ENCODE results near the gene FANCC.

FANCC gene

DNA sequence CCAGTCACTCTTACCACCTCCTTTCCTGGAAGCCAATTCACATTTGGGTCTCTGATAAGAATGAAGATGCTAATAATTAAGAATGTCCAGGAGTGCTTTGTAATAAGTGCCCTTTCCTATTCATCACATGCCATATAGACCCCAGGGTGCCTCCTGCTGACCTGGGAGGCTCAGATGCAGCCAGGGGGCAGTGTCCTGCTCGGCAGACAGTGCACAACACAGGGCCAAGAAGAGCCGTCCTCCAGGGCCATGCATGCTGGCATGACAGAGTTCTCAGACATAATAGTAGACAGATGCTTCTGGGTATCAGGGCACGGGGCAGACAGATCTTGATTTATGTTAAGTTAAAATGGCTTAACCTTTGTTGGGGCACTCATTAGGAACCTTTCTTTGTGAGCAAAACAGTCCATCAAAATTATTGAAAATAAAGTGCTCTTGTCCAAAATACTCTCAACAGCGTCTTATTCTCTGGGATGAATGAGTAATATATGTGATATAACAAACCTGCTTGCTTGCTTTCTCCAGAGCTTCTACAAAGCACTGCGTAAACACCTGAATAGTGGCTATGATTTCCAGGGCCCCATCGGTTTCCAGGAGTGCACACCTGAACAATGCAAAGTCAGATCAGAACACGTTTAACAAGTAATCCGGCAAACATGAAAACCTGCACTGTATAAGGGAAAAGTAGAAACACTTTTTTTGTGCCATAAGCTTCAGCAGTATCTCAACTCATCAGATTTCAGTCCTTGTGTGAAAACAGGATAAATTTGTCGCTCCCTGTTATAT is 192.7 kb downstream of the FANCC start:
- no peak for DNase-seq (ENCODE audit: low read depth in 2 of 2)

DNA sequence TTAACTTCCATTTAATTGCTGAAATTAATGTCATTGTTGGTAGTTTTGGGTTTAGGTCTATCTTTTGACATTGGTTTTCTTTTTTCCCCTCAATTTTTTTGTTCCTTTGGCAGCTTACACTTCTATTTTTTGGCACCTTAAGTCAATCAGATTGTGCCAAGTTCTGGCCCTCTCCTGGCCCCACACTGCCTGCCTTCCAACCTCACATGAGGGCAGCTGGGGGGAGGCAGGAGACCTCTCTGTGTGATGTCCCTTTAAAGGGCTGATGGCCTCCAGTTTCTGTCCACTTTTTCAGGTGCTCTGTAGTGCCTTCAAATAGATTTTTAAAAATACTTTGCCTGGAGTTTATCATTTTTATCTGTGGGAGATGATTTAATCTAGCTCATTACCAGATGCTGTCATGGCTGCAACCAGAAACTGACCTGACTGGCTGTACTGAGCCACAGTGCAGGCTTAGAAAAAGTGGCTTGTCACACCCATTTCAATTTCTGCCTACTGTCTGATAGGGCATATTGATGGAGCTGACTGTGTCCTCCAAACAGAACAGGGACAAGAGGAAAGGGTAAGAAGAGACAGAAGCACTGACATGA is 196.6 kb downstream of the FANCC start:
- no peak for DNase-seq (ENCODE audit: low read depth in 2 of 2)

DNA sequence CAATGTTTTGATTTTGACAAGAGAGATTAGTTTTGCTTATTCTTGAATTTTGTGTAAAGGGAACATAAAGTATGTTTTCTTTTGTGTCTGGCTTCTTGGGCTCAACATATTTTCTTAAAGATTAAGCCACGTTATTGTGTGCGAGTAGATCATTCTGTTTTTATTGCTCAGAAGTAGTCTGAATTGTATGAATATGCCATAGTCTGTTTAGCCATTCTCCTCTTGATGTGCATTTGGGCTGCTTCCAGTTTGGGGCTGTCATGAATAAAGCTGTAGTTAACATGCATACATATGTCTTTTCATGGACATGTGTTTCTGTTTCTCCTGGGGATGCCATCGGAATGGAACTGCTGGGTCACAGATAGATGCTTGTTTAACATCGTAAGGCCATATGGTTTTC is 198.9 kb downstream of the FANCC start:
- no peak for DNase-seq (ENCODE audit: low read depth in 2 of 2)

DNA sequence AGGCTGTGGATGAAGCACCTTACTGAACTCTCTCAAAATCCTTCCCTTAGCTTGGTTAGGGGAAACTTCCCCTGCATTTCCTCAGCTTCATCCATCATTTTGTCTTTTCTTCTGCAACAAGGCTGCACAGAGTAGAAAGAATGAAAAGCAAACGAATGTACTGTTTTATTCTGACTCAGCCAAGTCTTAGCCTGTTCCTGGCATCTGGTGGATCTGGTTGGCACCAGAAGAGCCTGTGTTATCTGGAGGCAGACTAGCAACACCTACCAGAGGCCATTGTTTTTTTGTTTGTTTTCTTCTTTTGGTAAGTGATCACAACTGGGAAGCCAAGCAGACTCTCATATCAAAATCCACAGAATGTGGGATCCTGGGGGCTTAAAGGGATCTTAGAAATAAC is 200.7 kb downstream of the FANCC start:
- no peak for DNase-seq (ENCODE audit: low read depth in 2 of 2)

DNA sequence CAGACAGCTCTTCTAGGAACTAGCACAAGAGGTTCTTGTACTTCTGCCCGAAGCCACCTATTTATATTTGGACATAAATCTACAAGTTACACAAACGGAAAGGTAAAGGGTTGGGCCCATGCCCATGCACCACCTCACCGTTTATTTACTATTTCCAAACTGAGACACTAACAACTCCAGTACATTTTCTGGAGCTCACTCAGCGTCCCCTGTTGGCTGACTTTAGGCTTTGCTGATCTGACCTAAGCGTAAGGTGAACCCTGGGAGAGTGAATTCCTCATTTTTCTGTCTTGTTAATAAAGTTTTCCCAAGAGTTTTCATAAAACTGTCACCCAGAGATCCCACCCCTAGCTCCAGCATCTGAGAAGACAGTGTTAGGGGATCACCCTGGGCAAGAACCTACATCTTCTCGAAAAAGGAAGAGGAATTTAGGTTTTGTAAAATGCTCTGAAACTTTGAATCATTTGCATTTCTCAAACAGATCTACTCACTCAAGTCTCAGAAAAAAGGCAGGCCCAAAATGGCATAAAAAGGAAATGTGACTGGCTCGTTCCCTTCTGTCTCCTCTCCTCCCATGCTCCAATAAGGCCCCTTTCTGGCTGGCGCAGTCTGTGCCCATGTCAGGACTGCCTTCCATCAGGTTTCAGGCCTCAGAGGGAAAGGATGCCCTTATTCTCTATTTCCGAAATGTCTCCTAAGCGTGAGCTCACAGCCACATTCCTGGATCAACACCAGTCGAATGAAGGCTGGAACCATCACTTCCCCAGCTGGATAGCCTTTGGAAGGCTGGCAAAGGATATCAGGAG is 201.3 kb downstream of the FANCC start:
- no peak for DNase-seq (ENCODE audit: low read depth in 2 of 2)

DNA sequence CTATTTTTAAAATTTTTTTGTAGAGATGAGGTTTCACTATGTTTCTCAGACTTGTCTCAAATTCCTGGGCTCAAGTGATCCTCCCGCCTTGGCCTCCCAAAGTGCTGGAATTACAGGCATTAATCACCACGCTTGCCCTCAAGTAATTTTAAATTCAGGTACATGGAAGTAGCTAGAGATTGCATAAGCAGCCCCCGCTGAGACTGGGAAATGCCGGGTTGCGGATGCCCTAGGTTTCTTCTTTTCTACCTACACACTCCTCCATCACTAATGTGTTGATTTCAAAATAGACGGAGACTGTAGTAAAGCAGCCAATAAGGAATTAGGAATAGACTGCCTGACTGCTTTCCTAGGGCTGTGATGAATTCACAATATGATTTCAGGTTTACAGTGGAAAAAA is 202.4 kb downstream of the FANCC start:
- DNase-seq (ENCODE audit: low read depth in 2 of 2) = no peak

DNA sequence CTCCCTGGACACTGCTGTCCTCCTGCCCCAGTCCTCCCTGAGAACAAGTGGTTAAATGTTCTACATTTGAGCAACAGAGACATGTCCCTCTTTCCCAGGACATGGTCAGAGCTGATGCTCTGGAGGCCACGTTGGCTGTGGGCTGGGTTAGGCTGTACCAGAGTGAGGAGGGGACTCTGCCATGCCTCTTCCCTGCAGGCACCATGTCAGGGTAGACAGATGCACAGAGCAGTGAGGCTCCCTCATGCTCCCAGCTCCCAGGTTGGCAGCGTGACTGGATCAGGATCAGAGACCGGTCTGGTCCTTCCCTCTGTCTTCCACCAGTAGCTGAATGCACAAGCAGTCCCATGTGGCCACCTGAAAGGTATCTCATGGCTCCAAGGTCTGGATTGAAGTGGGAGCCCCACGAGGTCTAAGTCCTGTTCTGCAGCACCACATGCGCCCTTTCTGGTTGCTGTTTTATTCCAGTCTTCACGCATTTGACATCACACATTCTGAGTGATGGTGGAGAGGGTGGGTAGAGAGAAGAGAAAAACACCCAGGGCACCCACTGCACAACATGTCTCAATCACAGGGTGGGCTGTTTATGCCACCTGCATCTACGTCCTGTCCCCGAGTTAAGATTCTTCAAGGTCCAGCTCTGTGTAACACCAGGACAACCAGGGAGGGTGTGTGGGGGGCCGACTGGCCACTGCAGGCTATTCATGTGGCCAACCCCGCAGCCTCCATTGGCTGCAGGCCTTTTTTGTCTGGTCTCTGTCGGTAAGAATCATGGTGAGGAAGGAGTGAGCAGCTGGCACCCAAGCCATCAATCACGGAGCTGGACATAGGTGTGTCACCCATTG is 204.9 kb downstream of the FANCC start:
- no peak for DNase-seq (ENCODE audit: low read depth in 2 of 2)

DNA sequence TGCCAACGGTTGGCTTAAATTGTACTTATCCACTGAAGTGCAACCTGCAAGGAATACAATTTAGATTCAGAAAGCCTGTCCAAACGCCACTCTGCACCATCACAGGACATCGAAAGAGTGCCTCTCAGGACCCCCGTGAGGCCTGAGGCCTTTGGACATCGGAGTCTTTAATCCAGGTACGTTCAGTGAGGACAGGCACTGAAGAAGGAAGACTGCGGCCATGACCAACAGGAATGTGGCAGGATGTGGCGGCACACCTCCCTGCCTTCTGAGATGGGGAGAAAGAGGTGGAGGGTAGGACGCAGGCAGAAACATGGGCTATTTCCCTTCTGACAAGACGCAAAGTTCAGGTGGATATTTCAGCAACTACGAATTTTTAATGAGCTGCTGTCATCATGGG is 205.8 kb downstream of the FANCC start:
- no peak for DNase-seq (ENCODE audit: low read depth in 2 of 2)

DNA sequence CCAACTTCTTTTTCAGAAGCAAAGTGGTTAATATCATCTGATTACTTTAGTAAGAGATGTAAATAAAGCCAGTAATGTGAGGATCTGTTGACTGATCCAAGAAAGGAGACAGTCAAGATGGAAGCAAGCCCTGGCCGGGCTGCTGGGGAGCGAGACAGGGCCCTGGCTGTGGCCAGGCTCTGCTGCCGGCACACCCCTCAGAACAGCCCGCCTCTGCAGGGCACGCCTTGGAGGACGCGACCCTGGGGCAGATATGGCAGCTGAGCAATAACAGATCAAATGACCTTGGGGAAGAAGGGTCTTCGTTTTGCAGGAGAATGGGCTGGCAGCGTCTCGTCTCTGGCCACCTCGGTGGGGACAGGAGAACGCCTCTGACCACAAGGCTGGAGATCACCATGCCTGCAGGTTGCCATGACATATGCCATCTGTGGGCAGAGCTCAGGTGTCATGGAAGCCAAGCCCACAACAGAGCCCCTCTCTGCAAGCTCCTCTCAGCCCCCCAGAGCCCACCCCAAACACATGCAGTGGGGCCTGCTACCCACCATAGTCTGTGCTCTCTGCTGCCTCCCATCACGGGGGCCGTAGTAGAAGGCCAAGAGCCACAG is 206.5 kb downstream of the FANCC start:
- DNase-seq (ENCODE audit: low read depth in 2 of 2) = no peak

DNA sequence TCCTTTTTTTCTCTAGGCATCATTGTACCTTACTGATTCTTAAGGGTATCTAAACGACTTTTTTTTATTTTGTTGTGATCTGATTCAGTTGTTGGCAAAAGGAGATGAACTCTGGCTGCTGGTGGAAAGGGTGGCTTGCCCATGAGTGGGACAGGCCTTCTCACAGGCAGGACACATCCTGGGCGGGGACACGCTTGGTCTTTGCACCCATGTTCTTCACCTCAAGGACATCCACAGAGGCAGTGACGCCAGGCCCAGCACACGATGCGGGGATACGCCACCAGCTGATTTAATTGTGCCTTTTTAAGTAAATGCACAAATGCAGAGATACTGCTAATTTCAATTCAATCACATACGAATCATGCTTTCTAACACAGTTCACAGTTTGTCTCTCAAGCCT is 208.1 kb downstream of the FANCC start:
- no peak for DNase-seq (ENCODE audit: low read depth in 2 of 2)

DNA sequence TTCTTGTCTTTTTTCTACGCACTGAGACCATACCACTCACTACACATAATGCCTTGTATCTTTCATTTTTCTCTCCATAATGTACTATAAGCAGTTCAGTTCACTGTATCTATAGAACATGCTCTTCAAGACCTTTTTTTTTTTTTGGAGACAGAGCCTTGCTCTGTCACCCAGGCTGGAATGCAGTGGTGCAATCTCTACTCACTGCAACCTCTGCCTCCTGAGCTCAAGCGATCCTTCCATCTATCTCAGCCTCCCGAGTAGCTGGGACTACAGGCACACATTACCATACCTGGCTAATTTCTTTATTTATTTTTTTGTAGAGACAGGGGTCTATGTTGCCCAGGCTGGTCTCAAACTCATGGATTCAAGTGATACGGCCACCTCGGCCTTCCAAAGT is 208.7 kb downstream of the FANCC start:
- no peak for DNase-seq (ENCODE audit: low read depth in 2 of 2)

DNA sequence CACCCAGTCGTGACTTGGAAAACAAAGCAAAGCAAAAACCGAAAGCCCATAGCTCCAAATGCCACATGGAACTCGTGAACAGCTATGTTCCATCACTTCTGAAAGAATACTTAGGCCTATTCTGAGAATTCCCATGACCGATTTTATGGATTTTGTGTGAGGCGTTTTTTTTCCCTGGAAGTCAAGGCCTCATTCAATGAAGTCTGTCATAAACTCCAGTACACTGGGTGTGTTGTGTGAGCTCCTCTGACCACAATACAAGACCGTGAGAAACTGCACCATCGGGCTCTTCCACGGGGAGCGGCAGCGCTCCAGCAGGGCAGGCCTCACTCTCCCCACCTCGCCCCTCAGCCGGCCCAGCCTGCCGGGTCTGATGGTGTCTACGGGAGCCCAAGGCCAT is 209.5 kb downstream of the FANCC start:
- no peak for DNase-seq (ENCODE audit: low read depth in 2 of 2)

DNA sequence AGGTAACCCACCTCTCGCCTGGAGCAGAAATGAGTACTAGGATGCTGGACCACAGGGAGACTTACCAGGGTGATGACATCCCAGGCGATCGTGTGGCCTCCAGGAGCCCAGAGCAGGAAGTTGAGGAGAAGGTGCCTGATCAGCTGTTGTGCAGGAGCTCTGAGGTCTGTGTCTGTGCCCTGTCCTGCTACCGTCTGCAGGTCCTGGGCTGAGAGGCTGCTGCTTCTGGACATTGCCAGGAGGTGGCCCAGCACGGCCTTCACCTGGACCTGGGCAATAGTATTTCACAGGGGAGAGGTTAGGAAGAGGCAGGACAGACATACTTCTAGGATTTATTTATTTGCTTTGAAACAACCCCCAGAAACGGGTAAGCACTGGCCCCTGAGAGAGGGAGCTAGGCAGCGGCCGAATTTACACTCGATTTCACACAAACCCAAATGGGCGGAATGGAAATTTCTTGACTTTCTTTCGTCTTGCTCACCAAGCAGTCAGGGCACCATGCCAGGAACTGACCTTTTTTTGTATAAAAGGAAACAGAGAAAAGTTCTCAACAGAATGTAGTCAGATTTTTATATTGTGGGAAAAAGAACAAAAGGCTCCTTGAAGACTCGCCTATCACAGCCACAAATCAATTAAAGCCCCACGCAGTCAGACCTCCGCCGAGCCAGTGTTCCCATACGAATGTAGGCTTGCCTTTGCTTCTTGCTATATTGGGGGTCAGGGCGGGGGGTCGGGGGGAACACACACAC is 210.3 kb downstream of the FANCC start:
- DNase-seq (ENCODE audit: low read depth in 2 of 2) = no peak

DNA sequence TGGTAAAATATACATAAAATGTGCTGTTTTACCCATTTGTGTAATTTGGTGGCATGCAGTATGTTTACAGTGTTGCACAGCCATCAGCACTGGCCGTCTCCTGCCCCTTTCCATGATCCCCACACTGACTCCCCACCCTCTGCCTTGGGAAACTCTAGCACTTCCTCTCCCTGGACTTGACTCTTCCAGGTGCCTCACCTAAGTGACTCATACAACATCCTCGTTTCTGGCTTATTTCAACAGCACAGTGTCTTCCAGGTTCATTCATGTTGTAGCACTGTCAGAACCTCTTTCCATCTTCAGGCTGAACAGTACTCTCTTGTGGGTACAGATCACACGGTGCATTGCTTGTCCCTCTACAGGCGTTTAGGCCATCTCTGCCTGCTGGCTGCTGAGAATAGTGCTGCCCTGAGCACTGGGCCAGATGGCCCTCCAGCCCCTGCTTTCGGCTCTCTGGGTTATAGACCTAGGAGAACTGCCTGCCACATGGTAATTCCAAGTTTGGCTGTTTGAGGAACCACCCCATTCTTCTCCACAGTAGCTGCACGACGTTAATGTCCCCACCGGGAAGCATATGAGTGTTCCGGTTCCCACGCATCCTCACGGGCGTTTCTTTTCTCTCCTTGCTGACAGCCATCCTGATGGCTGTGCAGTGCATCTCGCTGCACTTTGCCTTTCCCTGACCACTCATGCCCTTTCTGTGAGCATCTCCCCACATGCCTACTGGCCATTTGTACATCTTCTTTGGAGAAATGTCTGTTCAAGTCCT is 211.8 kb downstream of the FANCC start:
- DNase-seq (ENCODE audit: low read depth in 2 of 2) = no peak

DNA sequence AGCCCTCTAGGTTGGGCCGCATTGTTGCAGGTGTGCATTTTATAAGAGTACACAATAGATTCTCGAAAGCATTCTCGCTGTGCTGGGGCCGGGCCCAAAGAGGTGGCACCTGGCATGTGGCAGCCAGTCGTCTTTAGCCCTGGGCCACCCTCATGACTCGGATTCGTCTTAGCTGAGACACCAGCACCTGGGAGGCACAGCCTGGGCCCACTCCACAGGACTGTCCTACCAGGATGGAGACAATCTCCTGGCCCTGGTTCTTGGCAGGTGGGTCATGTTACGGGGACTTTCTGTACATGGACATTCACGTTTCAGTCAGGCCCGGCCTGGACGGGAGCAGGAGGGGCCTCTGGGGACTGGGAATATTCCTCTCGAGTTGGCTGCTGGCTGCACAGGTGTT is 212.5 kb downstream of the FANCC start:
- no peak for DNase-seq (ENCODE audit: low read depth in 2 of 2)

DNA sequence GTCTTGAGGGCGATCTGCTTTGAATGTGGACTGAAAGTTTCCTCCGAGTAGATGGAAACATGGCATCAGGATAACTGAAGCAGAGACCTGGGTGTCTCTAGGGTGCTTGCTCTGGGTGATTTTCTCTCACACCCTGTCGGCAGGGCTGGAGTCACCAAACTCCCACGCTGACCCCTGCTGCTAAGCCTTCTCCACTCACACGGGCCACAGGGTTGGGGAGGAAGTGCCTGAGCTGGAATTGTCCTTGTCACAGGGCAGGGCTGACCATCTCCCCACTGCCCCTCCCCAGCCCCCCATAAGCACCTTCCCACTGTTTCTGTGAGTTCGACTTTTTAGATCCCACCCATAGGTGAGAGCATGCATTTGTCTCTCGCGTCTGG is 212.9 kb downstream of the FANCC start:
- no peak for DNase-seq (ENCODE audit: low read depth in 2 of 2)

DNA sequence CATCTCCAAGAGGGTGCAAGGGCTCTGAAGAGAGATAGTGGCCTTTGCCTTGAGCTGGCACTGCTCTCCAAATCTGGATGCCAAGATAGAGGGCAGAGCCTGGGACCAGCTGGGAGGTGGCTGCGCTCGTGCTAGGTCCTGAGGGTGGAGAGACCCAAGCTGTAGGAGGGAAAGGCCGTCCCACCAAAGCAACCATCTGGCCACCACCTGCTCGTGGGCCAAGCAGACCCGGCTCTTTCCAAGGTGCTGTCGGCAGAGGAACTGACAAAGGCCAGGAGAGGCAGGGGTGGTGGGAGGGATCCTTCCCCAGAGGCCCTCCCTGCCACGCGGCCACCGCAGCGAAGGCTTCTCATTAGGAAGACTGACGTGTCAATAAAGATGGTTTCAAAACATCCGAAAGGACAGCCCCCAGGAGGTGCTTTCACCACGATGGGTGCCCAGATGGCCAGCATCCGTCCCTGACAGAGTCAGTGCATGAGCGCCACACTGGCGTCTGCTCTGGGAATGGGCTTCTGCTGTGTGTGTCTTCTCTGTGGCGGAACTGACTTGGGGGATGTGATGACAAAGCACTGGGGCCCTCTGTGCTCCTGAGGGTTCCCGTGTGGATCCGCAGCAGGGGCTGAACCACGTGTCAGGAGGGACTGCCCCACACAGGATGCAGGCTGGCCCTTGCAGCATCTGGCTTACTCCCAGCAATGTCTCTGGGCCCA is 213.5 kb downstream of the FANCC start:
- DNase-seq (ENCODE audit: low read depth in 2 of 2) = no peak

DNA sequence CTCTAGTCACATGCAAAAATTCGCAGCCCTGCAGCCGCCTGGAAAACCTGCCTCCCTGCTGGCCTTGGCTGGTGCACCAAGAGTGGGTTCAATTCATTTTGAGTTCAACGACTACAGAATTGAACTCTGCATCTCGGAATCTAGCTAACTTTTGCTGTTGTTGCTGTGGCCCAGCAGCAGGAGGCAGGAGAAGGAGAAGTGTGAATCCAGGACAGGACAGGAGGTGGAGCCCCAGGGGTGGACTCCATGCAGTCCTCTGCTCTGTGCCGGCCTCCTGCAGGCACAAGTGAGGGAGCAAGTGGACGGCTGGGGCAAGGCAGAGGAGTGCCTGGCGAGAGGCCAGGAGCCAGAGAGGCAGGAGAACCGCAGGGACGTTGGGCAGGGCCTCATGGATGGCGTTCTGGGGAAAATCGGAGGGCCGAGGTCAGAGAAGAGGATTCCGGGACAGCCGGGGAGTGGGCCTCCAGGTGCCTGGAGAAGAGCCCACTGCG is 214.2 kb downstream of the FANCC start:
- no peak for DNase-seq (ENCODE audit: low read depth in 2 of 2)

DNA sequence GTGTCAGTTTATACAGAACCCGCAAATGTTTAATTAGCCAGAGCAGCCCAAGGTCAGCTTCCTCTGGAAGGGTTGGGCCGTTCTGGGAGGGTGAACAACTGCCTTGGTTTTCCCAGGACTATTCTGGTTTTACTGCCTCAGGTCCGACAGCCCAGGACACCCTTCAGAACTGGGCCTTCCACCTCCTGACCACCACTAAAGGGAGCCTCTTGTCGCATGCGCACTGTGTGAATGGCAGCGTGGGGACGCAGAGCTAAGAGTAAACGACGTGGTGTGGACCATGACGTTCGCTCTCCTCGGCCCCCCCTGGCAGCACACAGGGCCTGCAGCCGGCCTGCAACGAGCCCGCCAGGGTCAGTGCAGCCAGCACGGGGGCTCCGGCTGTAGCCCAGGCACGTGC is 214.9 kb downstream of the FANCC start:
- no peak for DNase-seq (ENCODE audit: low read depth in 2 of 2)
